ENCODE measurements around the gene HAPLN2. TPM values are rescaled to one million over a fixed set of nuclear protein-coding genes. Genes with fewer than 3 reads are reported as not detected.
"Not testable (repeated sequence)": the region's sequence is repeated elsewhere in the genome, so short reads cannot be mapped to it uniquely, and the experiment has no call there.

The HAPLN2 gene
- total RNA-seq, 4 donors from 2014 or later: 0.18 TPM; not detected in 3

DNA sequence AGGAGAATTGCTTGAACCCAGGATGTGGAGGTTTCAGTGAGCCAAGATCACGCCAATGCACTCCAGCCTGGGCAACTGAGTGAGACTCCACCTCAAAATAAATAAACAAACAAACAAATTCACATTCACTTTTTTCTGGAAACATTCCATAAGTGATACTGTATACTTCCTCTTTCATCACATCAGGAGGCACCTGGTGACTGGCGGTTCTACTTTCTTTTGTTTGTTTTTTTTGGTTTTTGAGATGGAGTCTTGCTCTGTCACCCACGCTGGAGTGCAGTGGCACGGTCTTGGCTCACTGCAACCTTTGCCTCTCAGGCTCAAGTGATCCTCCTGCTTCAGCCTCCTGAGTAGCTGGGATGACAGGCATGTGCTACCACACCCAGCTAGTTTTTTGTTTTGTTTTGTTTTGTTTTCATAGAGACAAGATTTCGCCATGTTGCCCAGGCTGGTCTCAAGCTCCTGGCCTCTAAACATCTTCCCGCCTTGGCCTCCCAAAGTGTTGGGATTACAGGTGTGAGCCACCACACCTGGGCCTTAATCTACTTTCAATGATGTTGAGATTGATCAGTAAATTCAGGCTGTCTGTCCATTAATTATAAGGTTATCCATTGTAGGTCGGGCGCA, 10.7 kb downstream of the HAPLN2 start:
- Histone ChIP-seq H3K4me1 (peaks cover 8 to 11% (median 10%) of the 10 kb centered on the region in 3 donors), H3K27me3 (peaks cover 6 to 100% (median 11%) of the 10 kb centered on the region in 4 donors), H3K9me3 (no peaks in the 10 kb centered on the region), H3K27ac (no peak overlapping the region), H3K4me3 (no peak overlapping the region), H3K36me3 (no peaks in the 10 kb centered on the region)
- no peak for DNase-seq
- 67 to 69% methylated on average over 8 of the region's 8 CpGs for WGBS, 2 donors
- no peak for TF ChIP-seq POLR2A (IDR thresholded peaks at IDR 0.05)
- TF ChIP-seq, protein P1, sequence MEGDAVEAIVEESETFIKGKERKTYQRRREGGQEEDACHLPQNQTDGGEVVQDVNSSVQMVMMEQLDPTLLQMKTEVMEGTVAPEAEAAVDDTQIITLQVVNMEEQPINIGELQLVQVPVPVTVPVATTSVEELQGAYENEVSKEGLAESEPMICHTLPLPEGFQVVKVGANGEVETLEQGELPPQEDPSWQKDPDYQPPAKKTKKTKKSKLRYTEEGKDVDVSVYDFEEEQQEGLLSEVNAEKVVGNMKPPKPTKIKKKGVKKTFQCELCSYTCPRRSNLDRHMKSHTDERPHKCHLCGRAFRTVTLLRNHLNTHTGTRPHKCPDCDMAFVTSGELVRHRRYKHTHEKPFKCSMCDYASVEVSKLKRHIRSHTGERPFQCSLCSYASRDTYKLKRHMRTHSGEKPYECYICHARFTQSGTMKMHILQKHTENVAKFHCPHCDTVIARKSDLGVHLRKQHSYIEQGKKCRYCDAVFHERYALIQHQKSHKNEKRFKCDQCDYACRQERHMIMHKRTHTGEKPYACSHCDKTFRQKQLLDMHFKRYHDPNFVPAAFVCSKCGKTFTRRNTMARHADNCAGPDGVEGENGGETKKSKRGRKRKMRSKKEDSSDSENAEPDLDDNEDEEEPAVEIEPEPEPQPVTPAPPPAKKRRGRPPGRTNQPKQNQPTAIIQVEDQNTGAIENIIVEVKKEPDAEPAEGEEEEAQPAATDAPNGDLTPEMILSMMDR (IDR thresholded peaks at IDR 0.05): no peak
- intact Hi-C loops (cut with DNase I): no loop called here

DNA sequence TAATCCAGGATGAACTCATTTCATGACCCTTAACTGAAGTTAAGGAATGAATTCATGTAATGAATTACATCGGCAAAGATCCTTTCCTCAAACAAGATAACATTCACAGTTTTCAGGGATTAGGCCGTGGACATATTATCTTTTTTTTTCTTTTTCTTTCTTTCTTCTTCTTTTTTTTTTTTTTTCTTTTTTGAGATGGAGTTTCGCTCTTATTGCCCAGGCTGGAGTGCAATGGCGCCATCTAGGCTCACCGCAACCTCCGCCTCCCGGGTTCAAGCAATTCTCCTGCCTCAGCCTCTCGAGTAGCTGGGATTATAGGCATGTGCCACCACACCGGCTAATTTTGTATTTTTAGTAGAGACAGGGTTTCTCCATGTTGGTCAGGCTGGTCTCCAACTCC, 11.9 kb downstream of the HAPLN2 start:
- DNase-seq; intact Hi-C loops (cut with DNase I); H3K36me3 ChIP-seq; H3K9me3 ChIP-seq; H3K4me1 ChIP-seq; H3K4me3 ChIP-seq; H3K27ac ChIP-seq: not testable (repeated sequence)
- H3K27me3 ChIP-seq: peaks cover 0 to 100% (median 4%) of the 10 kb centered on the region in 4 donors
- 41 to 55% methylated on average over 8 to 9 of the region's 9 CpGs for WGBS, 2 donors

DNA sequence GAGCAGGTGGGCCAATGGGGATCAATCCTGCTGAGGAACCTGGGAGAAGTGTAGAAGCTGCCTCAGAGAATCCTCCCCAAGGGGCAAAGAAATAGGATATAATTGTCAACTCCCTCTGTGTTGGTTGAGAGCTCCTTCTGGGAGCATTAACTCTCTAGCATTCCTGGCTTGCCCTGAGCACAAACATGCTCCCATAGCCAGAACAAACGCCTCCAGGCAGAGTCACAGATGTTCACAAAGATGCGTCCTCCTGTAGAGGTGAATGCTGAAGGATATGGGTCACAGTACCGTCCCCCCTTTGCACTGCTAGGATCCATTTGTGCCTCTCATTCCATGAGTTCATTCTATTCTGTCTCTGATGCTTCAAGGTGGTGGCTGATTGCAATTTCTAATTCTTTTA, 13.1 kb downstream of the HAPLN2 start:
- TF ChIP-seq, protein P1 (IDR thresholded peaks at IDR 0.05): no peak
- TF ChIP-seq POLR2A (IDR thresholded peaks at IDR 0.05): no peak
- 46 to 55% methylated on average over 3 of the region's 3 CpGs for WGBS, 2 donors
- Histone ChIP-seq H3K27ac (no peak overlapping the region), H3K9me3 (no peaks in the 10 kb centered on the region), H3K27me3 (peaks cover 0 to 100% (median 0%) of the 10 kb centered on the region in 4 donors), H3K4me1 (no peaks in the 10 kb centered on the region), H3K36me3 (no peaks in the 10 kb centered on the region), H3K4me3 (no peak overlapping the region)
- no peak for DNase-seq
- intact Hi-C loops (cut with DNase I): no loop called here

DNA sequence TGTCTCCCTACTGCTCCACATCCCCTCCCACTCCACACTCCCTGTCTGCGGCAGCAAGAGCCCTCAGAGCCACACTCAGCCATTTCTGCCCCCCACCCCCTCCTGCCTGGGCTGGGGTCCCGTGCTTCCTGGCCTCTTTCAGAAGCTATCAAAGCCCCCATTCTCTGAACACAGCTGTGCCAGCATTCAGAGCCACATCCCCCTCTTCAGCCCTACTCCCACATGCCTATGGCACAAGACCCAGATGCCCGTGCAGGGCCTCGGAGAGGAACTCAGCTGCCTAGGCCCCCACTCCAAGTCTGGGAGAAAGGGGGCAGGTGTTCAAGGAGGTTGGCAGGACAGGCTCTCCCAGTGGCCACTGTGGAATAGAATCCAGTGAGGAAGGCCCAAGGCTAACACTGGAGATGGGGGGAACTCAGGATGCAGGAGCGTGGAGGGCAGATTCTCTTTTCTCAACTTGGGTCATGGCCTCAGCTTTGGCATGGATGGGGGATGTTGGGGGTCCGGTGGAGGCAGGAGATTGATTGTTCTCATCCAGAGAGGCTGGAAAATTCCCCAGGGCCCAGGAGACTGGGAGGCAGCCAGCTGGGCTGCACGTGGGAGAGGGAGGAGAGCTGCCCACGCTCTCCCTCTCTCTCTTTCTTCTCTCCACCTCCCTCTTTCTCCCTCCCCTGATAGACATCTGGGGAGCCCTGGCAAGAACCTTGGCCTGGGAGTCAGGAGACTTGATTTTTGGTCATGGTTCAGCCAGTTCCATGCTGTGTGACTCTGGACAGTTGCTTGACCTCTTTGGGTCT, 19.2 kb downstream of the HAPLN2 start:
- H3K4me3 ChIP-seq: no peak overlapping the region
- no peaks in the 10 kb centered on the region for H3K9me3 ChIP-seq
- H3K27ac ChIP-seq: no peak overlapping the region
- 22 to 40% methylated on average over 4 of the region's 8 CpGs for WGBS, 2 donors
- TF ChIP-seq, protein P1 (IDR thresholded peaks at IDR 0.05): no peak
- no peak for TF ChIP-seq POLR2A (IDR thresholded peaks at IDR 0.05)
- H3K27me3 ChIP-seq: peaks cover 11 to 100% (median 28%) of the 10 kb centered on the region in 4 donors
- DNase-seq: no peak
- intact Hi-C loops (cut with DNase I): no loop called here
- H3K4me1 ChIP-seq: peaks cover 7 to 15% (median 11%) of the 10 kb centered on the region in 3 donors
- no peaks in the 10 kb centered on the region for H3K36me3 ChIP-seq

DNA sequence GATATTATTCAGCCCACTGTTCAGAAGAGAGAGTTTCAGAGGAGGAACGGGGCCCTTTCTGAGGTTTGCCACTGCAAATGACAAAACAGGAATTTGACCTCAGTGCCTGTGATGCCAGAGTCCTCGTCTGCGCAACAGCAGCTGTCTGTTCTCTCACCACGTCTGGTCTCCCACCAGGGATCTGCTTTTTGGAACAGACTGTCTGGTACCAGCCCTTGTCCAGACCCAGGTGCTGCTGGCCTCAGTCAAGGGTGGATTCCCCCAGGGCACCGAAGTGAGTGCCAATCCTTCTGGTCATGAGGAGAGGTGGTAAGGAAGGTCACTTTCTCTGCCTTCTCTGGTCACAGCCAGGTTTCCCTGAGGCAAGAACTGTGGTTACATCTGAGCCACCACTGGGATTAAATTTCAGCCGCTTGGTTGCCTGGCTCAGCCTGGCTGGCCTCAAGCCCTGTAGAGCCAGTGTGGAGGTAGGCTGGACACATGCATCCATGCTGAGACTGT, 20.4 kb downstream of the HAPLN2 start:
- Histone ChIP-seq H3K4me3 (no peak overlapping the region), H3K36me3 (no peaks in the 10 kb centered on the region), H3K27ac (no peak overlapping the region), H3K27me3 (peaks cover 11 to 100% (median 28%) of the 10 kb centered on the region in 4 donors), H3K4me1 (peaks cover 7 to 15% (median 11%) of the 10 kb centered on the region in 3 donors), H3K9me3 (no peaks in the 10 kb centered on the region)
- no peak for TF ChIP-seq POLR2A (IDR thresholded peaks at IDR 0.05)
- TF ChIP-seq, protein P1 (IDR thresholded peaks at IDR 0.05): no peak
- WGBS, 2 donors: 60 to 61% methylated on average over 3 to 5 of the region's 6 CpGs
- intact Hi-C loops (cut with DNase I): no loop called here
- DNase-seq: no peak

All from esophagus squamous epithelium (tissue), 5 donors.